Panc1 (cell line): ENCODE measurements around the gene PANX3. TPM values are rescaled to one million over a fixed set of nuclear protein-coding genes. Genes with fewer than 3 reads are reported as not detected.
A peak's percentile ranks its signal among the peaks of the same experiment; 100 is the strongest.

Experiments used
- ATAC-seq: fragments of 200-7000 bp; cut with Tn5 transposase; 2 replicates; pipeline ENCODE4 v1.9.1; 2020; ENCODE audit warnings: mild to moderate bottlenecking, moderate library complexity
- BruUV-seq: library from RNA; stranded (reverse); fragments of 400-500 nt; replicated peaks from 2 replicates; lab custom pipeline; 2021; lab: Mats Ljungman, UMichigan
- CTCF ChIA-PET: fragments of 300-600 bp; sonication (Branson Sonifier 250); formaldehyde crosslinking; loops from one replicate; lab custom pipeline; 2022; ENCODE audit warnings: antibody characterized with exemption; lab: Charles Lee
- POLR2A ChIA-PET: fragments of 300-600 bp; sonication (Branson Sonifier 250); formaldehyde crosslinking; loops from one replicate; lab custom pipeline; 2022; ENCODE audit warnings: antibody characterized with exemption; lab: Charles Lee
- DNase-seq: peaks from one replicate; pipeline ENCODE4 v3.0.0-alpha.2; 2010; ENCODE audit warnings: low read depth, low spot score
- H3K27ac ChIP-seq: 2 replicates; pipeline ENCODE4 v1.5.1; 2011; ENCODE audit warnings: mild to moderate bottlenecking, low read length, inconsistent platforms
- H3K27me3 ChIP-seq: fragments of 200-500 bp; sonication (Bioruptor generic); 2 replicates; pipeline ENCODE4 v1.6.0; 2014; ENCODE audit warnings: low read length, inconsistent platforms; ENCODE audit not compliant: control insufficient read depth, insufficient read depth
- H3K36me3 ChIP-seq: fragments of 200-500 bp; sonication (Bioruptor generic); 2 replicates; pipeline ENCODE4 v1.5.1; 2014; ENCODE audit warnings: inconsistent platforms, mild to moderate bottlenecking, low read length, moderate library complexity; ENCODE audit not compliant: control insufficient read depth, insufficient read depth
- H3K4me1 ChIP-seq: 2 replicates; pipeline ENCODE4 v1.5.1; 2011; ENCODE audit warnings: inconsistent platforms, mild to moderate bottlenecking, low read length, moderate library complexity; ENCODE audit not compliant: control insufficient read depth, insufficient read depth
- H3K4me3 ChIP-seq, 2 experiments: 2 replicates each; pipeline ENCODE4 v1.5.1; 2011 to 2012; ENCODE audit warnings: low read depth in 2 of 2, low read length in 2 of 2, mild to moderate bottlenecking in 2 of 2, inconsistent platforms in 1 of 2, moderate library complexity in 1 of 2
- H3K9me3 ChIP-seq: fragments of 200-500 bp; sonication (Bioruptor generic); 2 replicates; pipeline ENCODE4 v1.5.1; 2014; ENCODE audit warnings: low read depth, mild to moderate bottlenecking, inconsistent platforms, low read length, moderate library complexity; ENCODE audit not compliant: control insufficient read depth, insufficient read depth
- CTCF ChIP-seq: fragments of 450-650 bp; IDR thresholded peaks from 2 replicates; pipeline ENCODE4 v1.5.1; 2017; ENCODE audit warnings: mild to moderate bottlenecking
- POLR2AphosphoS5 ChIP-seq: IDR thresholded peaks from 2 replicates; pipeline ENCODE4 v1.6.1; 2012; ENCODE audit warnings: mild to moderate bottlenecking, low read depth, low read length, moderate library complexity
- REST ChIP-seq, 2 experiments: IDR thresholded peaks; 2 replicates each; pipeline ENCODE4 v1.6.1; 2011 to 2012; ENCODE audit warnings: low read depth in 2 of 2, control low read depth in 1 of 2, low read length in 1 of 2, mild to moderate bottlenecking in 1 of 2, moderate library complexity in 1 of 2; ENCODE audit not compliant: insufficient read depth in 1 of 2
- SIN3A ChIP-seq: IDR thresholded peaks from 2 replicates; pipeline ENCODE4 v1.6.1; 2012; ENCODE audit warnings: low read depth, mild to moderate bottlenecking, low read length, moderate library complexity, borderline replicate concordance; ENCODE audit not compliant: insufficient read depth
- TCF7L2 ChIP-seq: IDR thresholded peaks from 2 replicates; pipeline ENCODE4 v1.6.1; 2011; ENCODE audit warnings: mild to moderate bottlenecking, low read depth, low read length, inconsistent platforms
- in situ Hi-C: cut with HindIII; loops from 2 replicates; pipeline ENCODE4 v1.10.0; 2016; ENCODE audit warnings: low sequenced_read_pairs, low pct_unique_long_range_greater_than_20kb
- intact Hi-C: fragments of 100-400 bp; cut with micrococcal nuclease; formaldehyde crosslinking; loops from one replicate; pipeline ENCODE4 v1.10.0; 2022; ENCODE audit not compliant: unreplicated experiment
- total RNA-seq: library from RNA; stranded (reverse); gene quantifications from one replicate; pipeline ENCODE4 v1.2.1, GENCODE V29; 2021; ENCODE audit not compliant: unreplicated experiment

Gene PANX3
- total RNA-seq, 1 experiment from 2014 or later: not detected

GRCh38 chr11:124622531-124623451 lies 11.6 kb downstream of the PANX3 start, which contains the start of gene TBRG1:
Gene TBRG1, plus strand, starts transcription at chr11:124622864. Its CDS starts 220 bp downstream, at chr11:124623084.
- Histone ChIP-seq H3K9me3 (no peaks in the 10 kb centered on the region), H3K36me3 (peaks cover 23% of the 10 kb centered on the region), H3K27ac (peak within 1 kb of the TSS; percentile 83), H3K4me3 (peak within 1 kb of the TSS; percentile 96 to 97), H3K4me1 (peaks cover 15% of the 10 kb centered on the region), H3K27me3 (peaks cover 4% of the 10 kb centered on the region; the same call in 1 of the 2 replicates)
- CTCF ChIA-PET: interaction anchor here (0.6 to 1.1 kb wide), 3 partner anchors 12 to 254 kb away, joined by 3 to 5 read pairs (median 4); no protein-coding TSS in a partner anchor
- intact Hi-C loops: no loop called here
- POLR2A ChIA-PET: interaction anchor here (0.6 to 0.9 kb wide), 2 partner anchors 259 to 544 kb away, joined by 4 to 5 read pairs; no protein-coding TSS in a partner anchor
- TF ChIP-seq POLR2AphosphoS5 (peak; percentile 98), REST (IDR thresholded peaks at IDR 0.05; ENCODE audit: insufficient read depth in 1 of 2, low read depth in 2 of 2, low read length in 1 of 2) (no peak), TCF7L2 (peak; percentile 54; the same call in 1 of the 2 replicates), CTCF (no peak), SIN3A (peak; percentile 93; the same call in 1 of the 2 replicates)
- DNase-seq (peak; percentile 56), ATAC-seq (peak; percentile 100)
- BruUV-seq: TSS peak; percentile 70
- in situ Hi-C loops: no loop called here

- H3K27ac ChIP-seq: peak overlapping the region; percentile 83
Measured at GRCh38 chr11:124623861-124624525, 12.8 kb downstream of the PANX3 start.

More at GRCh38 chr11:124623861-124624525, 12.8 kb downstream of the PANX3 start:
- BruUV-seq: no TSS peak
- intact Hi-C loops: no loop called here
- ChIA-PET POLR2A (interaction anchor here (0.6 kb wide), 1 partner anchor 545 kb away, joined by 5 read pairs; no protein-coding TSS in a partner anchor), CTCF (interaction anchor here (0.6 to 1.1 kb wide), 2 partner anchors 13 to 253 kb away, joined by 3 to 5 read pairs; no protein-coding TSS in a partner anchor)
- ATAC-seq (no peak), DNase-seq (no peak)
- TF ChIP-seq TCF7L2 (no peak), REST (IDR thresholded peaks at IDR 0.05; ENCODE audit: insufficient read depth in 1 of 2, low read depth in 2 of 2, low read length in 1 of 2) (no peak)
- Histone ChIP-seq H3K9me3 (no peaks in the 10 kb centered on the region), H3K27me3 (peaks cover 4% of the 10 kb centered on the region; the same call in 1 of the 2 replicates), H3K4me1 (peaks cover 15% of the 10 kb centered on the region), H3K36me3 (peaks cover 27% of the 10 kb centered on the region), H3K4me3 (peak overlapping the region; percentile 96 to 97)
- in situ Hi-C loops: no loop called here
